ENCODE results near the gene FSD1. TPM values are rescaled to one million over a fixed set of nuclear protein-coding genes. Genes with fewer than 3 reads are reported as not detected.
A peak's percentile ranks its signal among the peaks of the same experiment; 100 is the strongest.
"Not testable (repeated sequence)": the region's sequence is repeated elsewhere in the genome, so short reads cannot be mapped to it uniquely, and the experiment has no call there.

The FSD1 gene
- polyA plus RNA-seq, 5 donors = 0.94 to 2.3 (median 1.9) TPM

GRCh38 chr19:4342615-4343369, 38.4 kb downstream of the FSD1 start:
- peak; percentile 99 for DNase-seq

GRCh38 chr19:4343370-4344307, 39.2 kb downstream of the FSD1 start, which contains the start of gene MPND:
Gene MPND (plus strand): TSS chr19:4343562. CDS start chr19:4343594, 32 bp downstream.
- DNase-seq = peak; percentile 85 to 91

DNA sequence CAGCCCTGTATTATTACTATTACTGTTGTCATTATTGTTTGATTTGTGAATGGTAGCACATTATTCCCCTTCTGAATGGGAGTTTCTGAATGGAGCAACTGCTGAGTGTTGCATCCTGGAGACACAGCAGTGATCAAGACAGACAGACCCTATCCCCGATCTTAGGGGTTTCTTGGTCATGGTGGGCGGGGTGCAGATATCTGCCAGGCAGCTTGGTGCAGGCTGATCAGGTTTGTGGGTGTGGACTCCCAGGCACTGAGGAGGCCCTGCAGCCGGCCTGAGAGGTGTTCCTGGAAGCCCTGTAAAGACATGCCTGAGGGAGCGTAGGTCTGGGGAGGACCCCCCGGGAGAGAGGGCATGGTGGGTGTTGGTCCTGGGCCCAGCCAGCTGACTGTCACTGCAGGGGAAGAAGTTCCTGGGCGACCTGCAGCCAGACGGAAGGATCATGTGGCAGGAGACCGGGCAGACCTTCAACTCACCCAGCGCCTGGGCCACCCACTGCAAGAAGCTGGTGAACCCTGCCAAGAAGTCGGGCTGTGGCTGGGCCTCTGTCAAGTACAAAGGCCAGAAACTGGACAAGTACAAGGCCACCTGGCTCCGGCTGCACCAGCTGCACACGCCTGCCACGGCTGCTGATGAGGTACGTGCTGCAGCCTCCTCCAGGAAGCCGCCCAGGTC, 41.1 kb downstream of the FSD1 start:
- no peak for DNase-seq

- DNase-seq = no peak
These were observed 41.6 kb downstream of the FSD1 start for GRCh38 chr19:4346020-4346383.

DNA sequence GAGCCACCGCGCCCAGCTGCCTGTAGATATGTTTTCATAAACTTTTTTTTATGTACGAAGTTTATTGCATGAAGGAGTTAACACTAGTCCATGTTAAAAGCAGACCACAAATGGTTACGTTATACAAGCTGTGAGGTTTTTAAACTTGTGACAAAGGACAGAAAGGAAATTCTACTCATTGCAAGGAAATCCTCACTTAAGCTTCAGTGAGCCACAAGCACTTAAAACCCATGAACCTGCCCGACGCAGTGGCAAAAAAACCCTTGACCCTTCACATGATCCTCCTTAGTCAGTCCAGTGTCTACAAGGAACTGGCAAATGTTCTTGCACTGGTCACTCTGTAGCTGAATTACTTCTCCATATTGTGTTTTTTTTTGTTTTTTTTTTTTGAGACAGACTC, 43.1 kb downstream of the FSD1 start:
- no peak for DNase-seq

- not testable (repeated sequence) for DNase-seq
These were observed 44.8 kb downstream of the FSD1 start for GRCh38 chr19:4349225-4349624.

GRCh38 chr19:4350111-4350510, 45.7 kb downstream of the FSD1 start:
- DNase-seq = no peak

- DNase-seq = no peak
These were observed 46.3 kb downstream of the FSD1 start for GRCh38 chr19:4350726-4351125.

DNA sequence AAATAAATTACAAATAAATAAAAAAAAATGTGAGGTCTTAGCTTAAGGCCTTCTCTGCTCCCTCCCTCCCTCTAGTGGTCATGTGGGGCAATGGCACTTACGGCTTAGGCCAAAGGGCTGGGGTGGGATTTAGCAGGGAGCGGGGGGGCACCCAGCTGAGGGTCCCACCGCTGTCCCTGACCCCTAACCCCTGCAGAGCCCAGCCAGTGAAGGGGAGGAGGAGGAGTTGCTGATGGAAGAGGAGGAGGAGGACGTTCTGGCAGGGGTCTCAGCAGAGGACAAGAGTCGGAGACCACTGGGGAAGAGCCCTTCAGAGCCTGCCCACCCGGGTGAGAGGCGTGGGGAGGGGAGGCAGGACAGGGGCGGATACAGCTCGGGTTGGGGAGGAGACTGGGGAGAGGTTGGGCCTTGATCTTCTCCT, 48.3 kb downstream of the FSD1 start:
- no peak for DNase-seq

GRCh38 chr19:4354282-4354681, 49.9 kb downstream of the FSD1 start:
- DNase-seq = no peak

- DNase-seq = no peak
These were observed 50.5 kb downstream of the FSD1 start for GRCh38 chr19:4354897-4355296.

GRCh38 chr19:4357095-4357797, 52.8 kb downstream of the FSD1 start:
- DNase-seq = no peak

- no peak for DNase-seq
These were observed 53.5 kb downstream of the FSD1 start for GRCh38 chr19:4357921-4358326.

DNA sequence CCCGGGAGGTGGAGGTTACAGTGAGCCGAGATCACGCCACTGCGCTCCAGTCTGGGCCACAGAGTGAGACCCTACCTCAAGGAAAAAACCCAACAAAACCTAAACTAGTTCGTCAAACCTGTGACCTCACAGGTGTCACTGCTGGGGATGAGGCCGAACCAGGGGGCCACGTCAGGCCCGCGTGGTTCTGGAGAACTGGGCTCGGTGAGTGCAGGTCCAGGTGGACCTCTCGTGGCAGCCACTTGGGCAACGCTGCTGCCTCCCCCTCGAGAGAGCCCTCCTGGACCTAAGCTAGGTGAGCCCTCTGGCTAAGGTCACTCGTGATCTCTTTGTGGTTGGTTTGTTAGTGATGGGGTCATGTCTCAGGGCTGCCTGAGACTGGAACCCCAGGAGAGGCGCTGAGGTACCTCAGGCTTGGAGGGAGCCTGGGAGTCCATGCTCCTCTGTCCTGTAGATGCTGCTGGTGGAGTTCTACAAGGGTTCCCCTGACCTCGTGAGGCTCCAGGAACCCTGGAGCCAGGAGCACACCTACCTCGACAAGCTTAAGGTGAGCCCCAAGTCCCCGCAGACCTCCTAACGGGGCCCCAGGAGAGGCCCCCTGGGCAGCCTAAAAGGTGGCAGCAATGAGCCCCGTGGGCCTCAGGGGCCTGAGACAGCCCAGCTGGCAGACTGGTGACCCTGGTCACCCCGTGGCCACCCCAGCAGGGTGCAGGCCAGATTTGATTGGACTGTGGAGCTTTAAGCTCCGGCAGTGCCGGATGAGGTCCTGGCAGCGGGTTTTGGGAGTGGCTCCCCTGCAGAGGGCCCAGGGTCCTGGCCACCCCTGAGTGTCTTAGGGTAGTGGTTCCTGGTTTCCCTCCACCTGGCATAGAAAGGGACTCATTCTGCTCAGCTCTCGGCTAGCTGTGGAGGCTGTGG, 54.6 kb downstream of the FSD1 start:
- no peak for DNase-seq

DNA sequence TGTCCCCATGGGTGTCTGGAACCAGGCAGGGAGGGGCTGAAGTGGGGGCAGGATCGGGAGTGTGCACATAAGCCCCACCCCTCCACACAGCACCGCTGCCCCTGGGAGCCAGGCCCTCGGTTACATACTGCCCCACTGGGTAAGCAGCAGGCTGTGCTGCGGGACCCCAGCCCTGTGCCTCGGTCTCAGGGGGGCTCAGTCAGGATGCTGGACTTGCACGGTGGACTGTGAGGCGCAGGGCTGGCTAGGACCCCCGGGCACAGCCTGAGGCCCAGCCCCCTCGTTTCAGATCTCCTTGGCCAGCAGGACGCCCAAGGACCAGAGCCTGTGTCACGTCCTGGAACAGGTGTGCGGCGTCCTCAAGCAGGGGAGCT, 55.2 kb downstream of the FSD1 start:
- DNase-seq = no peak

GRCh38 chr19:4360081-4360569, 55.7 kb downstream of the FSD1 start:
- no peak for DNase-seq

- DNase-seq = peak in 1 of 2 donors; percentile 75
These were observed 56.3 kb downstream of the FSD1 start for GRCh38 chr19:4360641-4361151.

- DNase-seq = no peak
These were observed 57.0 kb downstream of the FSD1 start for GRCh38 chr19:4361152-4362046.

Data from right lung (tissue), 5 donors.